Right lobe of liver (tissue), 6 donors: Measurements from ENCODE around the gene TMSB15A. TPM values are rescaled to one million over a fixed set of nuclear protein-coding genes. Genes with fewer than 3 reads are reported as not detected.
"Not testable (repeated sequence)": the region's sequence is repeated elsewhere in the genome, so short reads cannot be mapped to it uniquely, and the experiment has no call there.

ENCODE experiments used
- ATAC-seq, 4 donors: fragments of 200-7000 bp; cut with Tn5 transposase; one replicate each; pipeline ENCODE4 v1.9.1; 2020; ENCODE audit warnings: mild to moderate bottlenecking in 4 of 4, moderate library complexity in 4 of 4
- DNase-seq, 3 donors: peaks; one replicate each; pipeline ENCODE4 v3.0.0-alpha.2; 2020
- H3K27ac ChIP-seq, 3 donors: fragments of 200-600 bp; one replicate each; pipeline ENCODE4 v1.8.0; 2022
- H3K27me3 ChIP-seq, 2 donors: fragments of 200-600 bp; one replicate each; pipeline ENCODE4 v1.8.0; 2022
- H3K36me3 ChIP-seq, 4 donors: fragments of 200-600 bp; sonication (generic) in 1 of 4; one replicate each; pipeline versions ENCODE4 v1.5.1 to v1.8.0; 2017 to 2022; ENCODE audit warnings: control low read depth in 1 of 4
- H3K4me1 ChIP-seq, 4 donors: fragments of 200-600 bp; sonication (generic) in 1 of 4; one replicate each; pipeline versions ENCODE4 v1.5.1 to v1.8.0; 2017 to 2022; ENCODE audit warnings: control low read depth in 1 of 4
- H3K4me3 ChIP-seq, 3 donors: fragments of 200-600 bp; one replicate each; pipeline ENCODE4 v1.8.0; 2022
- H3K9me3 ChIP-seq, 4 donors: fragments of 200-600 bp; sonication (generic) in 1 of 4; one replicate each; pipeline versions ENCODE4 v1.5.1 to v1.8.0; 2017 to 2022; ENCODE audit warnings: control low read depth in 1 of 4
- POLR2A ChIP-seq: fragments of 450-650 bp; IDR thresholded peaks from one replicate; pipeline ENCODE4 v1.6.1; 2017; ENCODE audit warnings: antibody characterized with exemption, mild to moderate bottlenecking
- WGBS: methylation state at CpG from one replicate; pipeline ENCODE4 v1.1.6; 2018; ENCODE audit warnings: low coverage, low lambda C conversion rate; ENCODE audit not compliant: insufficient coverage; ENCODE audit errors: missing lambda C conversion rate; 5-methylcytosine and 5-hydroxymethylcytosine counted together
- intact Hi-C, 2 donors: fragments of 100-400 bp; cut with DNase I; formaldehyde crosslinking; loops; one replicate each; pipeline versions ENCODE4 v1.11.2 to v1.14.1; 2022
- total RNA-seq, 6 experiments: library from RNA; depleted of rRNA in 2 of 6; stranded (reverse); fragments of >200 nt in 2 of 6; fragmentation: NEBNext Ultra II Directional in 3 of 6; extraction: Animal tissue kit (Norgen Biotek cat#: 25700) in 3 of 6; gene quantifications; one replicate each; pipeline versions ENCODE4 v1.1.0 to v1.2.4, GENCODE V29; 2016 to 2023
- TF ChIP-seq, protein P1 (sequence below), 4 donors: fragments of 200-600 bp in 3 of 4; fragments of 450-650 bp in 1 of 4; IDR thresholded peaks; one replicate each; pipeline versions ENCODE4 v1.5.1 to v1.8.0; 2016 to 2022; ENCODE audit warnings: antibody characterized with exemption in 4 of 4, mild to moderate bottlenecking in 2 of 4
- donor health status: DM: no; HTN: yes; CAD: no.
- donor health status: DM: no; HTN: no; CAD: no.
- donor health status: DM: no; HTN: no; CAD: no.
- donor health status: DM: no; HTN: yes; CAD: no.
- donor health status: DM: no; HTN: yes; CAD: no.

The TMSB15A gene
- total RNA-seq, 6 experiments from 2014 or later = not detected

DNA sequence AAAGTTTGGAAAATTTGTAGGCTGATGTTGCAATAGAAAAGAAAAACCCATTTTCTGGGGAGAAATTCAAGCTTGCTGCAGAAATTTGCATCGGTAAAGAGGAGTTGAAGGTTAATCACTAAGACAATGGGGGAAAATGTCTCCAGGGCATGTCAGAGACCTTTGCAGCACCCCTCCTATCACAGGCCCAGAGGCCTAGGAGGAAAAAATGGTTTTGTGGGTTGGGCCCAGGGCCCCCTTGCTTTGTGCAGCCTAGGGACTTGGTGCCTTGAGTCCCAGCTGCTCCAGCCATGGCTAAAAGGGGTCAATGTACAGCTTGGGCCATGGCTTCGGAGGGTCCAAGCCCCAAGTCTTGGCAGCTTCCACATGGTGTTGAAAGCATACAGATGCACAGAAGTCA, 17.8 kb downstream of the TMSB15A start:
- 72% methylated on average over 2 of the region's 2 CpGs for whole genome bisulfite sequencing
- intact Hi-C loops = no loop called here
- no peak for ATAC-seq

DNA sequence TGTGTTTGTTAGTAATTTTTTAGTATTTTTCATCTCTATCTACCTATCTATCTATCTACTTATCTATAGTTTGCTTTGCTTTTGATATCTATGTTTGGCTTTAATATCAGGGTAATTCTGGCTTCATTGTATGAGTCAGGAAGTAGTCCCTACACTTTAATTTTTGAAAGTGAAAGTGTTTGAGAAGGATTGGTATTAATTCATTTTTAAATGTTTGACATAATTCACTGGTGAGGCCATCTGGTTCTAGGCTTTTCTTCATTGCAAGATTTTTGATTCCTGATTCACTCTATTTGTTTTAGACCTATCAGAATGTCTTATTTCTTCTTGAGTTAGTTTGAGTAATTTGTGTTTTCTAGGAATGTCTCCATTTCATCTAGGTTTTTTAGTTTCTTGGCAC, 24.8 kb downstream of the TMSB15A start:
- Histone ChIP-seq H3K27ac (no peak overlapping the region), H3K4me3 (no peak overlapping the region), H3K4me1 (no peaks in the 10 kb centered on the region), H3K9me3 (no peaks in the 10 kb centered on the region), H3K27me3 (no peaks in the 10 kb centered on the region), H3K36me3 (no peaks in the 10 kb centered on the region)
- DNase-seq (no peak), ATAC-seq (no peak)
- intact Hi-C loops = no loop called here
- TF ChIP-seq, protein P1, sequence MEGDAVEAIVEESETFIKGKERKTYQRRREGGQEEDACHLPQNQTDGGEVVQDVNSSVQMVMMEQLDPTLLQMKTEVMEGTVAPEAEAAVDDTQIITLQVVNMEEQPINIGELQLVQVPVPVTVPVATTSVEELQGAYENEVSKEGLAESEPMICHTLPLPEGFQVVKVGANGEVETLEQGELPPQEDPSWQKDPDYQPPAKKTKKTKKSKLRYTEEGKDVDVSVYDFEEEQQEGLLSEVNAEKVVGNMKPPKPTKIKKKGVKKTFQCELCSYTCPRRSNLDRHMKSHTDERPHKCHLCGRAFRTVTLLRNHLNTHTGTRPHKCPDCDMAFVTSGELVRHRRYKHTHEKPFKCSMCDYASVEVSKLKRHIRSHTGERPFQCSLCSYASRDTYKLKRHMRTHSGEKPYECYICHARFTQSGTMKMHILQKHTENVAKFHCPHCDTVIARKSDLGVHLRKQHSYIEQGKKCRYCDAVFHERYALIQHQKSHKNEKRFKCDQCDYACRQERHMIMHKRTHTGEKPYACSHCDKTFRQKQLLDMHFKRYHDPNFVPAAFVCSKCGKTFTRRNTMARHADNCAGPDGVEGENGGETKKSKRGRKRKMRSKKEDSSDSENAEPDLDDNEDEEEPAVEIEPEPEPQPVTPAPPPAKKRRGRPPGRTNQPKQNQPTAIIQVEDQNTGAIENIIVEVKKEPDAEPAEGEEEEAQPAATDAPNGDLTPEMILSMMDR (IDR thresholded peaks at IDR 0.05) = no peak
- no peak for TF ChIP-seq POLR2A

More for the DNA sequence above, 17.8 kb downstream of the TMSB15A start:
- H3K4me1 ChIP-seq = no peaks in the 10 kb centered on the region
- no peaks in the 10 kb centered on the region for H3K27me3 ChIP-seq
- no peak for TF ChIP-seq POLR2A
- TF ChIP-seq, protein P1 (IDR thresholded peaks at IDR 0.05) = no peak
- DNase-seq = no peak
- no peak overlapping the region for H3K27ac ChIP-seq
- no peaks in the 10 kb centered on the region for H3K9me3 ChIP-seq
- no peak overlapping the region for H3K4me3 ChIP-seq
- no peaks in the 10 kb centered on the region for H3K36me3 ChIP-seq

DNA sequence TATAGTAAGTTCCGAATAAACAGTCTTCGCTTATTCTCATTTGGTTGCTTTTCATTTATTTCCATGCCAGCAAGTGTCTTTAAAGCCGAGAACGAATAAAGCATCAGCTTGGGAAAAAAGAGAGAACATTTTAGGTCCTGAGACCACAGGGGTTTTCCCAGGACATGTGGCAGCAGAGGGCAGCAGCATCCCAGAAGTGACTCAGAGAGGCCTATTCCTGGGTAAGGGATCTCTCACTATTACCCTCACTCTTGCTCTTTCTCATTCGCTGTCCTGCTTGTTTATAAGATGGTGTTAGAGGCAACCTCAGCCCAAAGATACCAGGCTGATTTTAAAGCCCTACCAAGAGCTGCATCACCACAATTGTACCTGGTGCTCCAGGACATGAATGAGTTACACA, 37.8 kb downstream of the TMSB15A start:
- H3K4me1 ChIP-seq, H3K36me3 ChIP-seq, H3K27me3 ChIP-seq, H3K4me3 ChIP-seq, H3K27ac ChIP-seq, H3K9me3 ChIP-seq, DNase-seq, intact Hi-C loops: not testable (repeated sequence)
- 44% methylated on average over 2 of the region's 5 CpGs for WGBS
- peak in 3 of 4 donors; percentile 49 to 74 (median 72) for ATAC-seq

DNA sequence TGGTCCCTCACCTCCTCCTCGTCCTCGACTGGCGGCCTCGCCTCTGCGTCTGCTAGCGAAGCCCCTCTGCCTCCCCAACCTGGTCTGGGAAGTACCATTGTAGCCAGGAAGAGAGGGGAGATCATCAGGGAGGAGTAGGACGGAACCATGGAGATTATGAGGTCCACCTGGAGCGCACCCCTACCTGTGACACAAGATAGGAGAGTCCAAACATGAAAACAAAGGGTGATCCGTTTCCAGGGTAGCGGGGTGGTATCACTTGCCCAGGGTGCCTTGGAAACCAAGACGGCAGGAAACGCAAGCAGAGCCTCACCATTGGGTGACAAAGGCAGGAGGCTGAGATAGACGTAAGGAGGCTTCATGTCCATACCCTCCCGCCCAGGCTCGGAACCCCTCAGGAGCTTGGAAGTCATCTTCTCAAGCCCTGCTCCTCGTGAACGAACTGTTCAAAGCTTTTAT, 44.7 kb downstream of the TMSB15A start, which contains the start of gene TCP11X2:
TSS of gene TCP11X2 (minus strand) at position 51 of the 459 bp plus-strand sequence.
- H3K4me3 ChIP-seq, H3K4me1 ChIP-seq, H3K27ac ChIP-seq, DNase-seq, intact Hi-C loops, H3K9me3 ChIP-seq, H3K27me3 ChIP-seq, ATAC-seq, H3K36me3 ChIP-seq: not testable (repeated sequence)
- WGBS = 28% methylated on average over 8 of the region's 17 CpGs

DNA sequence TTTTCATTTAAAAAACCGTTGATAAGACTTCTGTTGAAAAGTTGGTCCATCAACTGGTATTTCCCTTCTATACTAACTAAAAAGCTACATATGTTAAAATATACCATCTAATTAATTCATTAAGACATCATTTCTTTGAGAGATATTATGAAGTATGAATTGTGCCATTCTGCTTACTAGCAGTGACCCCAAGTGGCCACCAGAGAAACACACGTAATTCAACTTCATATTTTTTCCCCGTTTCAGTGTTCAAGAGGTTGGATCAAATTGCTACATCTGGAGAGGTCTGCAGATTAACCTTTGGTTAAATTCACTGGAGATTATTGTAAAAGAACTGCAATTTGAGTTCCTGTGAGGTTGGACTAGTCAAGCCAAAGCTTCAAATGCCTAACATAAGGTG, 46.3 kb downstream of the TMSB15A start:
- H3K27me3 ChIP-seq, H3K4me1 ChIP-seq, H3K36me3 ChIP-seq, H3K4me3 ChIP-seq, H3K9me3 ChIP-seq, intact Hi-C loops, H3K27ac ChIP-seq, DNase-seq: not testable (repeated sequence)
- ATAC-seq = peak in 3 of 4 donors; percentile 29 to 53 (median 46)
- WGBS = no CpG with 5 or more reads among the region's 3 CpGs

Other genes starting within 250 kb of the TMSB15A start
- under 1 TPM in 1 of 6 experiments, not detected in 5; 0.12 TPM for gene NXF2B, start 76.7 kb downstream of the TMSB15A start, total RNA-seq
- not detected for gene TCP11X2, start 44.9 kb downstream of the TMSB15A start, total RNA-seq
- gene ARMCX5, start 82.8 kb upstream of the TMSB15A start, total RNA-seq = 1 to 10 TPM; 4.6 to 8.9 (median 5.7) TPM
- gene GPRASP1, start 134.7 kb upstream of the TMSB15A start, total RNA-seq = 1 to 10 TPM in 4 of 6 experiments, under 1 TPM in 2; 0.61 to 1.8 (median 1.4) TPM
- gene GPRASP2, start 195.7 kb upstream of the TMSB15A start, total RNA-seq = 1 to 10 TPM; 3.4 to 8.3 (median 5.8) TPM
- gene GPRASP3, start 204.0 kb upstream of the TMSB15A start, total RNA-seq = 1 to 10 TPM; 1.7 to 3.4 (median 2.2) TPM